ENCODE data around the gene PWWP2A. TPM values are rescaled to one million over a fixed set of nuclear protein-coding genes. Genes with fewer than 3 reads are reported as not detected.

Gene PWWP2A
- total RNA-seq, 1 experiment from 2014 or later: 22.6 TPM

DNA sequence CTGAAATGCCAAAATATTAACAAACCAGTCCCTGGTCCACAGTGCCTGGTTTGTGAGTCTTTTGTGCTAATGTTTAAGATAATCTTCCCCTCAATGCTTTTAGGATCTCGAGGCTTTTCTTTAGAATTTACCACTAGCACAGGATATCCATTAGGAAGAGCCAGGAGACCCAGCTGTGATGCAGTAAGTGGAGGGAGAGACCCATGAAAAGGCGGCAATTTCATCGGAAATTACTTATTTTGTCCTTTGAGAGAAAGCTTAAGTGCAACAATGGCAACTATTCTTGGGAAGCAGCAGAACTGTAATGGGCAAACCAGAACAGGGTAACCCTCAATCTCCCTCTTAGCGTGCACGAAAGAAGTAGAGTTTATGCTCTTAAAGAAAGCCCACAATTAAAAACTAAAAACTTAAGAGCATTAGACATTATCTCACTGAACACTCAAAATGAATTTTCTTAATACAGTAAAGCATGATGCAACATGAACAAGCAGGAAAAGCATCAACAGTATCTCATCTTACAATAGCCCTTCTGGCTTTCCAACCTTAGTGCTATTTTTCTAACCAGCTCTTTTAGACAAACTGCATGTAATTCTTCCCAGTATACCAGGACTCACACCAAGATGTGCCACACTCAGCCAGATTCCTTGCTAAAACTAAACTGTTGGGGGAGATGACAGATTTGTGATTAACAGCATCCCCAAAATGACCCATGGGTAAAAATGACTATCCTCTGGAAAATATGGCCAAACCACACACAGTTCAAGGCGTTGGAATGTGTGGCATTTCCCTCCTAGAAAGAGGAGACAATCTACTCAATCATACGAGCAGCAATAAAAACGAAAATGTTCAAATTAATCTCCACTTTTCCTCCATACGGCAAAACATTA is 36.4 kb downstream of the PWWP2A start:
- no peaks in the 10 kb centered on the region for H3K9me3 ChIP-seq (ENCODE audit: control insufficient read depth, insufficient read depth, low read depth, low read length)
- H3K36me3 ChIP-seq (ENCODE audit: control insufficient read depth, insufficient read depth, low read length): no peaks in the 10 kb centered on the region
- in situ Hi-C loops (cut with HindIII; ENCODE audit: low pct_unique_long_range_greater_than_20kb, low sequenced_read_pairs) (no loop called here), intact Hi-C loops (cut with micrococcal nuclease; ENCODE audit: unreplicated experiment) (loop anchor here (5.0 kb wide), 1 partner anchor 309 kb away; no protein-coding TSS in a partner anchor)
- peaks cover 25% of the 10 kb centered on the region for H3K4me1 ChIP-seq (ENCODE audit: control insufficient read depth, insufficient read depth, low read length)
- DNase-seq (ENCODE audit: low read depth, low spot score): peak; percentile 54
- no peaks in the 10 kb centered on the region for H3K27me3 ChIP-seq (ENCODE audit: control insufficient read depth, insufficient read depth, low read length)
- TF ChIP-seq, protein P1, sequence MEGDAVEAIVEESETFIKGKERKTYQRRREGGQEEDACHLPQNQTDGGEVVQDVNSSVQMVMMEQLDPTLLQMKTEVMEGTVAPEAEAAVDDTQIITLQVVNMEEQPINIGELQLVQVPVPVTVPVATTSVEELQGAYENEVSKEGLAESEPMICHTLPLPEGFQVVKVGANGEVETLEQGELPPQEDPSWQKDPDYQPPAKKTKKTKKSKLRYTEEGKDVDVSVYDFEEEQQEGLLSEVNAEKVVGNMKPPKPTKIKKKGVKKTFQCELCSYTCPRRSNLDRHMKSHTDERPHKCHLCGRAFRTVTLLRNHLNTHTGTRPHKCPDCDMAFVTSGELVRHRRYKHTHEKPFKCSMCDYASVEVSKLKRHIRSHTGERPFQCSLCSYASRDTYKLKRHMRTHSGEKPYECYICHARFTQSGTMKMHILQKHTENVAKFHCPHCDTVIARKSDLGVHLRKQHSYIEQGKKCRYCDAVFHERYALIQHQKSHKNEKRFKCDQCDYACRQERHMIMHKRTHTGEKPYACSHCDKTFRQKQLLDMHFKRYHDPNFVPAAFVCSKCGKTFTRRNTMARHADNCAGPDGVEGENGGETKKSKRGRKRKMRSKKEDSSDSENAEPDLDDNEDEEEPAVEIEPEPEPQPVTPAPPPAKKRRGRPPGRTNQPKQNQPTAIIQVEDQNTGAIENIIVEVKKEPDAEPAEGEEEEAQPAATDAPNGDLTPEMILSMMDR (IDR thresholded peaks at IDR 0.05): no peak
- no peak for TF ChIP-seq POLR2AphosphoS5 (IDR thresholded peaks at IDR 0.05; ENCODE audit: low read depth, low read length)
- TF ChIP-seq TCF7L2 (IDR thresholded peaks at IDR 0.05; ENCODE audit: low read depth, low read length): no peak
- TF ChIP-seq SIN3A (IDR thresholded peaks at IDR 0.05; ENCODE audit: borderline replicate concordance, insufficient read depth, low read depth, low read length): no peak
- TF ChIP-seq, protein P2, sequence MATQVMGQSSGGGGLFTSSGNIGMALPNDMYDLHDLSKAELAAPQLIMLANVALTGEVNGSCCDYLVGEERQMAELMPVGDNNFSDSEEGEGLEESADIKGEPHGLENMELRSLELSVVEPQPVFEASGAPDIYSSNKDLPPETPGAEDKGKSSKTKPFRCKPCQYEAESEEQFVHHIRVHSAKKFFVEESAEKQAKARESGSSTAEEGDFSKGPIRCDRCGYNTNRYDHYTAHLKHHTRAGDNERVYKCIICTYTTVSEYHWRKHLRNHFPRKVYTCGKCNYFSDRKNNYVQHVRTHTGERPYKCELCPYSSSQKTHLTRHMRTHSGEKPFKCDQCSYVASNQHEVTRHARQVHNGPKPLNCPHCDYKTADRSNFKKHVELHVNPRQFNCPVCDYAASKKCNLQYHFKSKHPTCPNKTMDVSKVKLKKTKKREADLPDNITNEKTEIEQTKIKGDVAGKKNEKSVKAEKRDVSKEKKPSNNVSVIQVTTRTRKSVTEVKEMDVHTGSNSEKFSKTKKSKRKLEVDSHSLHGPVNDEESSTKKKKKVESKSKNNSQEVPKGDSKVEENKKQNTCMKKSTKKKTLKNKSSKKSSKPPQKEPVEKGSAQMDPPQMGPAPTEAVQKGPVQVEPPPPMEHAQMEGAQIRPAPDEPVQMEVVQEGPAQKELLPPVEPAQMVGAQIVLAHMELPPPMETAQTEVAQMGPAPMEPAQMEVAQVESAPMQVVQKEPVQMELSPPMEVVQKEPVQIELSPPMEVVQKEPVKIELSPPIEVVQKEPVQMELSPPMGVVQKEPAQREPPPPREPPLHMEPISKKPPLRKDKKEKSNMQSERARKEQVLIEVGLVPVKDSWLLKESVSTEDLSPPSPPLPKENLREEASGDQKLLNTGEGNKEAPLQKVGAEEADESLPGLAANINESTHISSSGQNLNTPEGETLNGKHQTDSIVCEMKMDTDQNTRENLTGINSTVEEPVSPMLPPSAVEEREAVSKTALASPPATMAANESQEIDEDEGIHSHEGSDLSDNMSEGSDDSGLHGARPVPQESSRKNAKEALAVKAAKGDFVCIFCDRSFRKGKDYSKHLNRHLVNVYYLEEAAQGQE (IDR thresholded peaks at IDR 0.05; ENCODE audit: insufficient read depth in 1 of 2, low read depth in 2 of 2, low read length in 1 of 2): no peak
- CTCF ChIA-PET: interaction anchor here (0.6 kb wide), 1 partner anchor 31 kb away, joined by 7 read pairs; no protein-coding TSS in a partner anchor
- peak overlapping the region; percentile 82 for H3K27ac ChIP-seq (ENCODE audit: low read length)
- no peak overlapping the region for H3K4me3 ChIP-seq (ENCODE audit: low read depth in 2 of 2, low read length in 2 of 2)
- no TSS peak for BruUV-seq (replicated peaks)
- POLR2A ChIA-PET: interaction anchor here (0.6 kb wide), 1 partner anchor 1954 kb away, joined by 4 read pairs; no protein-coding TSS in a partner anchor
- ATAC-seq: peak; percentile 81

DNA sequence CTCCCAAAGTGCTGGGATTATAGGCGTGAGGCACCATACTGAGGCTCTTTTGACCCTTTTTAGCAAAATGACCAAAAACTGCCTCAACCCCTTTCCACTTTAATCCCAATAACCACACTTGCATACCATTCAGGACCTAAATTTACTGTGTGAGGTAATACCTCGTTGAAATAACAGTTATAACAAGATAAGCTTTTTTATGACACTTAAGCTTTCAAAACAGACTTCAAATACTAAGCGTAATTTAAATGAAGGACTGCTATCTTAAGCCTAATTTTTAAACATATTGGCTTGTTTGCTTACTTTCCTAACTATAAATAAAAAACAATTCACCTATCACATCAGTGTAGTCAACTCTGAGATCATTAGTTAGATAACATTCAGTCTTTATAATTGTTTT is 37.8 kb downstream of the PWWP2A start:
- Histone ChIP-seq H3K36me3 (ENCODE audit: control insufficient read depth, insufficient read depth, low read length) (no peaks in the 10 kb centered on the region; the same call in 1 of the 2 replicates), H3K4me1 (ENCODE audit: control insufficient read depth, insufficient read depth, low read length) (peaks cover 25% of the 10 kb centered on the region), H3K4me3 (ENCODE audit: low read depth in 2 of 2, low read length in 2 of 2) (no peak overlapping the region), H3K27me3 (ENCODE audit: control insufficient read depth, insufficient read depth, low read length) (no peaks in the 10 kb centered on the region), H3K9me3 (ENCODE audit: control insufficient read depth, insufficient read depth, low read depth, low read length) (no peaks in the 10 kb centered on the region), H3K27ac (ENCODE audit: low read length) (peak overlapping the region; percentile 14; the same call in 1 of the 2 replicates)
- ChIA-PET POLR2A (no interaction called here), CTCF (interaction anchor here (0.7 to 2.2 kb wide), 8 partner anchors 14 to 310 kb away, joined by 3 to 15 read pairs (median 7); partner anchors contain the start of gene PWWP2A)
- BruUV-seq (replicated peaks): no TSS peak
- intact Hi-C loops (cut with micrococcal nuclease; ENCODE audit: unreplicated experiment): loop anchor here (2.0 to 5.0 kb wide), 2 partner anchors 263 to 311 kb away; no protein-coding TSS in a partner anchor
- TF ChIP-seq TCF7L2 (IDR thresholded peaks at IDR 0.05; ENCODE audit: low read depth, low read length) (no peak), SIN3A (IDR thresholded peaks at IDR 0.05; ENCODE audit: borderline replicate concordance, insufficient read depth, low read depth, low read length) (no peak), POLR2AphosphoS5 (IDR thresholded peaks at IDR 0.05; ENCODE audit: low read depth, low read length) (no peak)
- TF ChIP-seq, protein P2 (IDR thresholded peaks at IDR 0.05; ENCODE audit: insufficient read depth in 1 of 2, low read depth in 2 of 2, low read length in 1 of 2): no peak
- TF ChIP-seq, protein P1 (IDR thresholded peaks at IDR 0.05): no peak
- in situ Hi-C loops (cut with HindIII; ENCODE audit: low pct_unique_long_range_greater_than_20kb, low sequenced_read_pairs): no loop called here
- ATAC-seq: no peak
- no peak for DNase-seq (ENCODE audit: low read depth, low spot score)
